ENCODE results near the gene C1D. TPM values are rescaled to one million over a fixed set of nuclear protein-coding genes. Genes with fewer than 3 reads are reported as not detected.

Gene C1D
- total RNA-seq, 1 donor from 2014 or later = 21.5 TPM

DNA sequence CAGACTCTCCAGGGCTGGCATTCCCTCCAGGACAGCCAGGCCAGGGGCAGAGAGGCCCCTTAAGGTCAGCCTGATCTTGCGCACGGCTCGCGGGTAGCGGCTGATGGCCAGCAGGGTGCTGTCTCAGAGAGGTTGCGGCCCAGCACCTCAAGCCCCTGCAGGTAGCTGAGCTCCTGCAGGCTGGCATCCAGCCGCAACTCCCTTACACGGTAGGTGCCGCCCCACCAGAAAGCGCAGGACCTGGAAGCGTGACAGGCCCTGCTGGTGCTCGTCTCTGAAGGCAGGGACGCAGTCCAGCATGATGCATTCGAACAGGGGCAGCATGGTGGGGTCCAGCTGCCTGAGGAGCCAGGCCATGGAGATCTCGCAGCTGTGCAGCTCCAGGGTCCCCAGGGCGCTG is 38.9 kb downstream of the C1D start:
- intact Hi-C loops (cut with micrococcal nuclease) = no loop called here
- Mint-ChIP-seq H3K36me3 (ENCODE audit: low read depth) (no peaks in the 10 kb centered on the region), H3K9me3 (no peaks in the 10 kb centered on the region), H3K4me1 (no peaks in the 10 kb centered on the region), H3K4me3 (no peak overlapping the region), H3K27ac (no peak overlapping the region), H3K27me3 (peaks cover 31% of the 10 kb centered on the region)
- ATAC-seq (ENCODE audit: low read depth) (no peak), DNase-seq (no peak)
- TF ChIP-seq, protein P1, sequence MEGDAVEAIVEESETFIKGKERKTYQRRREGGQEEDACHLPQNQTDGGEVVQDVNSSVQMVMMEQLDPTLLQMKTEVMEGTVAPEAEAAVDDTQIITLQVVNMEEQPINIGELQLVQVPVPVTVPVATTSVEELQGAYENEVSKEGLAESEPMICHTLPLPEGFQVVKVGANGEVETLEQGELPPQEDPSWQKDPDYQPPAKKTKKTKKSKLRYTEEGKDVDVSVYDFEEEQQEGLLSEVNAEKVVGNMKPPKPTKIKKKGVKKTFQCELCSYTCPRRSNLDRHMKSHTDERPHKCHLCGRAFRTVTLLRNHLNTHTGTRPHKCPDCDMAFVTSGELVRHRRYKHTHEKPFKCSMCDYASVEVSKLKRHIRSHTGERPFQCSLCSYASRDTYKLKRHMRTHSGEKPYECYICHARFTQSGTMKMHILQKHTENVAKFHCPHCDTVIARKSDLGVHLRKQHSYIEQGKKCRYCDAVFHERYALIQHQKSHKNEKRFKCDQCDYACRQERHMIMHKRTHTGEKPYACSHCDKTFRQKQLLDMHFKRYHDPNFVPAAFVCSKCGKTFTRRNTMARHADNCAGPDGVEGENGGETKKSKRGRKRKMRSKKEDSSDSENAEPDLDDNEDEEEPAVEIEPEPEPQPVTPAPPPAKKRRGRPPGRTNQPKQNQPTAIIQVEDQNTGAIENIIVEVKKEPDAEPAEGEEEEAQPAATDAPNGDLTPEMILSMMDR (IDR thresholded peaks at IDR 0.05) = no peak
- ChIA-PET CTCF (interaction anchor here (0.6 kb wide), 1 partner anchor 17 kb away, joined by 3 read pairs; no protein-coding TSS in a partner anchor), POLR2A (no interaction called here)

DNA sequence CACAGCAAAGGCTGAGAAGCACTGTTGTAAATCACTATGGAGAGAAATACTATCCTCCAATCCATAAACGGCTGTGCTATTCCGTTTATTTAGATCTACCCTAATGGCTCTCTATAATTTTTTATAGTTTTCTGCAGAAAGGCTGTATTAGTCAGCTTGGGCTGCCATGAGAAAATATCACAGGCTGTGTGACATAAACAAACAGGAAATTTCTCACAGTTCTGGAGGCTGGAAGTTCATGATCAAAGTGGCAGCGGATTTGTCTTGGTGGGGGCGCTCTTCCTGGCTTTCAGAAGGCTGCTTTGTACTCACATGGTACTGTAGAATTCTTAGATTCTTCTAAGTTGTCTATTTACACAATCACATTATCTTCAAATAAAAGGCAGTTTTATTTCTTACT is 44.1 kb downstream of the C1D start:
- H3K9me3 Mint-ChIP-seq = no peaks in the 10 kb centered on the region
- TF ChIP-seq, protein P1 (IDR thresholded peaks at IDR 0.05) = no peak
- H3K27me3 Mint-ChIP-seq = peaks cover 27% of the 10 kb centered on the region
- no peaks in the 10 kb centered on the region for H3K4me1 Mint-ChIP-seq
- no peaks in the 10 kb centered on the region for H3K36me3 Mint-ChIP-seq (ENCODE audit: low read depth)
- no peak overlapping the region for H3K4me3 Mint-ChIP-seq
- intact Hi-C loops (cut with micrococcal nuclease) = no loop called here
- ATAC-seq (ENCODE audit: low read depth) = no peak
- H3K27ac Mint-ChIP-seq = no peak overlapping the region
- ChIA-PET CTCF (no interaction called here), POLR2A (no interaction called here)
- no peak for DNase-seq

DNA sequence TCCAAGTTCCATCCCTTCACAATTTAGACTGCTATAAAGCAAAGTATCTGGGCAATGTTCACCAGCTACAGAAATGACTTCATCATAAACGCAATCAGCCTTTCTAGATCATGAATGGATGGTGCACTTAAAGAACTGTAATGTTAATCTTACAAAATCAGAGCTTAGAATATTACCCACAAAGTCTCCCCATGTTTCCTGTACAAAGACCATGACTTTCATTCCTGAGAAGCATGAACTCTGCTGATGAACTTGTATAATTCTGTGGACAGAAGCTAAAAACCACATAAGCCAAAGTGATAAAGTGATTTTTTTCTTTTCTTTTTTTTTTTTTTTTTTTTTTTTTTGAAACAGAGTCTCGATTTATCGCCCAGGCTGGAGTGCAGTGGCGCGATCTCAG is 53.3 kb downstream of the C1D start:
- H3K27me3 Mint-ChIP-seq = peaks cover 19% of the 10 kb centered on the region
- no peaks in the 10 kb centered on the region for H3K4me1 Mint-ChIP-seq
- DNase-seq (no peak), ATAC-seq (ENCODE audit: low read depth) (no peak)
- no peak overlapping the region for H3K27ac Mint-ChIP-seq
- TF ChIP-seq, protein P1 (IDR thresholded peaks at IDR 0.05) = no peak
- ChIA-PET POLR2A (no interaction called here), CTCF (no interaction called here)
- H3K4me3 Mint-ChIP-seq = no peak overlapping the region
- H3K9me3 Mint-ChIP-seq = peaks cover 3% of the 10 kb centered on the region
- intact Hi-C loops (cut with micrococcal nuclease) = no loop called here
- H3K36me3 Mint-ChIP-seq (ENCODE audit: low read depth) = no peaks in the 10 kb centered on the region

DNA sequence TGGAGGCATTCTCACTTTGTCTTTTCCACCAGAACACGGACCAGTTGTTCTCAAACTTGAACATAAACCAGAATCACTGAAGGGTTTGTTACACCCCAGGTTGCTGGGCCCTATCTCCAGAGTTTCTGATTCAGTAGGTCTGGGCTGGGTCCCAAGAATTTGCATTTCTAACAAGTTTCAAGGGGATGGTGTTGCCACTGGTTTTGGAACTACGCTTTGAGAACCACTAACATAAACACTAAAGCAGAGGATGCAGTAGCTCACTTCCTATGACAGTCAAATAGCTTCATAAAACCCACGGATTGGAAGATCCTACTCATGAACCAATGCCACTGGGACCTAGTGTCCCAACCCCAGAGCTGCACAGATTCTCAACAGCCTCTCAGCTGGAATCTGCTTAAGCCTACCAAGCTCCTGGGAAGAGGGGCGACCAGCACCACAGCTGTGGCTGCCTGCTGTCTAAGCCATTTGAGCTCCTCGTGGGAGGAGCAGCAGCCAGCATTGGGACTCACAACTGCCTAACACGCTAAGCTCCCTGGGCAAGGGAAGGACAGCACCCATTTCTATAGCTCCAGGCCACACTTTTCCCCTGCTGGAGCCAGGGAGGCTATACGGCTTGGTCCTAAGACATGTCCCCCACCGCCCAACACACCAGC is 62.5 kb downstream of the C1D start:
- ChIA-PET POLR2A (no interaction called here), CTCF (no interaction called here)
- Mint-ChIP-seq H3K4me3 (no peak overlapping the region), H3K36me3 (ENCODE audit: low read depth) (no peaks in the 10 kb centered on the region), H3K4me1 (no peaks in the 10 kb centered on the region), H3K27me3 (peaks cover 11% of the 10 kb centered on the region), H3K9me3 (peaks cover 3% of the 10 kb centered on the region), H3K27ac (no peak overlapping the region)
- TF ChIP-seq, protein P1 (IDR thresholded peaks at IDR 0.05) = no peak
- ATAC-seq (ENCODE audit: low read depth) (no peak), DNase-seq (no peak)
- intact Hi-C loops (cut with micrococcal nuclease) = no loop called here

DNA sequence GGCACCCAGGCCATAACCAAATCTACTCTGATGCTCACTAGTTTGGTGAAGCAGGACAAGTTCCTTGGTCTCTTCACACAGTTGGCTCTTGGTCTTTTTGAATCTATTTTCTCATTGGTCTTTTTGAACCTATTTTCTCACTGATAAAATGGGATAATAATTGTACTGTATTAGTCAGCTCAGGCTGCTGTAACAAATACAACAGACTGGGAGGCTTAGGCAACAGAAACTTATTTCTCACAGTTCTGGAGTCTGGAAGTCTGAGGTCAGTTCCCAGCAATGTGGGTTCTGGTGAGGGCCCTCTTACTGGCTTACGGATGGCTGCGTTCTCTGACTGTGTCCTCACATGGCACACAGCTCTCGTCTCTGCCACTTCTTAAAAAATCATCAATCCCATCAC is 63.5 kb downstream of the C1D start:
- DNase-seq (no peak), ATAC-seq (ENCODE audit: low read depth) (no peak)
- no peaks in the 10 kb centered on the region for H3K4me1 Mint-ChIP-seq
- H3K27ac Mint-ChIP-seq = no peak overlapping the region
- no peaks in the 10 kb centered on the region for H3K36me3 Mint-ChIP-seq (ENCODE audit: low read depth)
- TF ChIP-seq, protein P1 (IDR thresholded peaks at IDR 0.05) = no peak
- CTCF ChIA-PET = no interaction called here
- no peak overlapping the region for H3K4me3 Mint-ChIP-seq
- peaks cover 9% of the 10 kb centered on the region for H3K27me3 Mint-ChIP-seq
- intact Hi-C loops (cut with micrococcal nuclease) = no loop called here
- POLR2A ChIA-PET = no interaction called here
- no peaks in the 10 kb centered on the region for H3K9me3 Mint-ChIP-seq

Data from activated B cell treated with CpG ODN at 0.5 μM for 24 hours (primary cell).